ENCODE data around the gene ZNF556.

DNA sequence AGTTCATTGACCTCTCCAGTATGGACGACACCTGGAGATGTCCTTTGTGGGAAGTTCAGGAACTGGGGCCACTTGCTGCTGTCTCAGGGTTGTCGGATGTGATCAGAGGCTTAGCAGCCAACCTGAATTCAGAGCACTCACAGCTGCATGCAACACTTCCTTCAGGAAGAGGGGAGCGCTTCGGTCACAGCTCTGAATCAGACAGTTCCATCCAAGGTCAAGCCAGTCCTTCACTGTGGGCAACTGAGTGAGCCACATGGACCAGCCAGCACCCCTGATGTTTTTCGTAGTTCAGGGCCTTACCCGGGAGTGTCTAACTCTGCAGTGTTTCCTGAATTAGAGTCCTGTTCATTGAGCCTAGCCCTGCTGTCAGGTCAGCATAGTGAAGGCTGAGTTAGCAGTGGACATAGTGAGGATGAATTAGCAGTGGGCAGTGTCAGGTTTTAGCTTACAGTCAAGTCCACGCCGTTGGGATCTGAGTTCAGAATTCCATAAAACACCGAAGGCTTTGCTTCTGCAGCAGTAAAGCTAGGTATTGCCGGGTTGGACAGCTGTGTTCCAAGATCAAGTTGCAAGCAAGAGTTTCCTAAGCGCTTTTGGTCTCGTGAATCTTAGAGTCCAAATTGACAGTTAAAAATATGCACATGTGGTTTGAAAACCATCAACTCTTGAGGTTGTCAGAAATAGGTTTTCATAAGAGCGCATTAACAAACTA, 20.8 kb upstream of the ZNF556 start:
- TF ChIP-seq CTCF (IDR thresholded peaks at IDR 0.05; ENCODE audit: low read depth, low read length, poor library complexity, severe bottlenecking) (no peak), EZH2phosphoT487 (IDR thresholded peaks at IDR 0.05; ENCODE audit: borderline replicate concordance, low read length) (no peak)
